Cardiac atrium fibroblast (primary cell): ENCODE results near the gene GPR137. TPM values are rescaled to one million over a fixed set of nuclear protein-coding genes. Genes with fewer than 3 reads are reported as not detected.

Source experiments
- total RNA-seq: library from RNA; depleted of rRNA; stranded (reverse); fragments of >200 nt; gene quantifications from 2 replicates; pipeline ENCODE4 v1.2.3, GENCODE V29; 2015

The GPR137 gene
- total RNA-seq = 31.2 and 50.1 TPM in 2 replicates

GRCh38 chr11:64284962-64285884, at the start of gene GPR137:
TSS of gene GPR137 (plus strand) at chr11:64285848. CDS start at chr11:64286525, 677 bp downstream.

GRCh38 chr11:64240435-64241240, 45.0 kb upstream of the GPR137 start, which contains the start of gene FKBP2:
TSS of gene FKBP2 (plus strand) at chr11:64241095. CDS start at chr11:64242388, 1,293 bp downstream.

GRCh38 chr11:64246871-64247728, 38.5 kb upstream of the GPR137 start, which contains the start of gene PPP1R14B:
TSS of gene PPP1R14B (minus strand) at chr11:64246943. CDS start at chr11:64246673, 270 bp downstream.

GRCh38 chr11:64251016-64251752, 34.5 kb upstream of the GPR137 start, which contains the start of gene PLCB3:
TSS of gene PLCB3 (plus strand) at chr11:64251530. CDS start at chr11:64251650, 120 bp downstream.

GRCh38 chr11:64284048-64284961, 1.3 kb upstream of the GPR137 start, which contains the start of gene BAD:
TSS of gene BAD (minus strand) at chr11:64284665. CDS start at chr11:64284368, 297 bp downstream.

GRCh38 chr11:64291262-64291751, 5.7 kb downstream of the GPR137 start, which contains the start of gene KCNK4:
TSS of gene KCNK4 (plus strand) at chr11:64291302. CDS start at chr11:64293019, 1,717 bp downstream.

GRCh38 chr11:64299847-64300648, 14.4 kb downstream of the GPR137 start, which contains the start of gene CATSPERZ:
TSS of gene CATSPERZ (plus strand) at chr11:64300358. CDS start at chr11:64300411, 53 bp downstream.

GRCh38 chr11:64305075-64305690, 19.5 kb downstream of the GPR137 start, which contains the start of gene ESRRA:
TSS of gene ESRRA (plus strand) at chr11:64305524. CDS start at chr11:64307180, 1,656 bp downstream.

GRCh38 chr11:64317325-64317960, 31.8 kb downstream of the GPR137 start, which contains the start of gene TRMT112:
TSS of gene TRMT112 (minus strand) at chr11:64317559. CDS start at chr11:64317526, 33 bp downstream.

GRCh38 chr11:64317961-64318765, 32.5 kb downstream of the GPR137 start, which contains the start of gene PRDX5:
TSS of gene PRDX5 (plus strand) at chr11:64318121. CDS start at chr11:64318216, 95 bp downstream.

Other genes with a start within 250 kb of the GPR137 start
- under 0.01 and 1.1 TPM in 2 replicates for gene FLRT1, start 249.9 kb upstream of the GPR137 start, total RNA-seq
- gene MACROD1, start 119.7 kb upstream of the GPR137 start, total RNA-seq = 13.1 and 16.1 TPM in 2 replicates
- 116 and 128 TPM in 2 replicates for gene STIP1, start 99.7 kb upstream of the GPR137 start, total RNA-seq
- 9.2 and 13.1 TPM in 2 replicates for gene FERMT3, start 79.1 kb upstream of the GPR137 start, total RNA-seq
- gene TRPT1, start 59.7 kb upstream of the GPR137 start, total RNA-seq = 87.0 and 88.8 TPM in 2 replicates
- 54.9 and 70.6 TPM in 2 replicates for gene NUDT22, start 59.6 kb upstream of the GPR137 start, total RNA-seq
- 8.3 and 30.5 TPM in 2 replicates for gene DNAJC4, start 55.3 kb upstream of the GPR137 start, total RNA-seq
- 31.3 and 47.3 TPM in 2 replicates for gene VEGFB, start 51.3 kb upstream of the GPR137 start, total RNA-seq
- 71.8 and 82.0 TPM in 2 replicates for gene FKBP2, start 44.8 kb upstream of the GPR137 start, total RNA-seq
- 200 and 229 TPM in 2 replicates for gene PPP1R14B, start 38.9 kb upstream of the GPR137 start, total RNA-seq
- gene PLCB3, start 34.3 kb upstream of the GPR137 start, total RNA-seq = 37.4 and 38.3 TPM in 2 replicates
- 81.2 and 101 TPM in 2 replicates for gene BAD, start 1.2 kb upstream of the GPR137 start, total RNA-seq
- gene KCNK4, start 5.5 kb downstream of the GPR137 start, total RNA-seq = not detected in 2 replicates
- gene CATSPERZ, start 14.5 kb downstream of the GPR137 start, total RNA-seq = not detected in 2 replicates
- gene ESRRA, start 19.7 kb downstream of the GPR137 start, total RNA-seq = 39.2 and 43.6 TPM in 2 replicates
- gene TRMT112, start 31.7 kb downstream of the GPR137 start, total RNA-seq = 186 and 201 TPM in 2 replicates
- gene PRDX5, start 32.3 kb downstream of the GPR137 start, total RNA-seq = 351 and 374 TPM in 2 replicates
- 2.4 TPM in 1 of 2 replicates, not detected in the other for gene CCDC88B, start 54.4 kb downstream of the GPR137 start, total RNA-seq
- gene RPS6KA4, start 73.3 kb downstream of the GPR137 start, total RNA-seq = 42.6 and 61.0 TPM in 2 replicates